Dendritic cell treated with granulocyte-macrophage colony-stimulating factor and Interleukin-4, amounts not matched to agents 40 ng/mL and 50 ng/mL, for 4 days (primary cell): Measurements from ENCODE around the gene LRRN2.

Source experiments
- H3K27ac Mint-ChIP-seq: one replicate; pipeline ENCODE4 v1.8.0; 2022; ENCODE audit warnings: mild to moderate bottlenecking, mixed read lengths
- H3K27me3 Mint-ChIP-seq: one replicate; pipeline ENCODE4 v1.8.0; 2022; ENCODE audit warnings: mild to moderate bottlenecking, mixed read lengths
- H3K36me3 Mint-ChIP-seq: one replicate; pipeline ENCODE4 v1.8.0; 2022; ENCODE audit warnings: low read depth, mixed read lengths
- H3K4me1 Mint-ChIP-seq: one replicate; pipeline ENCODE4 v1.8.0; 2022; ENCODE audit warnings: low read depth, mixed read lengths
- H3K4me3 Mint-ChIP-seq: one replicate; pipeline ENCODE4 v1.8.0; 2022; ENCODE audit warnings: mild to moderate bottlenecking, moderate library complexity, mixed read lengths
- H3K9me3 Mint-ChIP-seq: one replicate; pipeline ENCODE4 v1.8.0; 2022; ENCODE audit warnings: mixed read lengths
- intact Hi-C: fragments of 100-400 bp; cut with micrococcal nuclease; formaldehyde crosslinking; loops from one replicate; pipeline ENCODE4 v1.15.0; 2022

The LRRN2 gene

DNA sequence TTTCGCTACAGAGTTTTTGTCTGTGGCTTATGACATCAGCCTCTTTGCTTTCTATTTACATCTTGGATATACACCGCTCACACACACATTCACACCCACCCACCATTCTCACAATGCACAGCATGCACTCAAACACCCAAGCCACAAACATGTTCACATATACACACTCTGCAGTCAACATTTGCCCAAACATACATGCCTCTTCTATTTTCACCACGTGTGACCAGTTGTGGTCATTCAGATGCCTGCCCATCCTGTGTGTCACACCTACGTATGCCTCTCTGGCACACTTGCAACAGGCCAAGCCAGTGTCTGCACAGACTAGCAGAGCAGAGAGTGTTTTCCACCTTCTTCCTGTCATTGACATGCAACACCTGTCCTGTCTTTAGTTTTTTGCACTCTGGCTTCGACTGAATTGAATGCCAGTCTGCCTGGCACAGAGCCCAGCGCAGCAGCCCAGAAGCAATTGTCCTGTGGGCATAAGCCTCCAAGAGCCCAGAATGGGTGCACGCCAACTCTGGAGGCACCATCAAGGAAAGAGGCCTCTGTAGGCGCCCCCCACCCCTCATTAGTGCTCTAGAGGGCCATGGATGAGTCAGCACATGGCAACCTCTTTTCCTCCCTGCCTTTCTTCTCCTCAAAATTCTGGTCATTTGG lies 37.7 kb upstream of the LRRN2 start:
- intact Hi-C loops = no loop called here
- H3K4me1 Mint-ChIP-seq = no peaks in the 10 kb centered on the region
- H3K36me3 Mint-ChIP-seq = no peaks in the 10 kb centered on the region
- peaks cover 3% of the 10 kb centered on the region for H3K27me3 Mint-ChIP-seq
- no peak overlapping the region for H3K27ac Mint-ChIP-seq
- H3K9me3 Mint-ChIP-seq = no peaks in the 10 kb centered on the region
- no peak overlapping the region for H3K4me3 Mint-ChIP-seq

DNA sequence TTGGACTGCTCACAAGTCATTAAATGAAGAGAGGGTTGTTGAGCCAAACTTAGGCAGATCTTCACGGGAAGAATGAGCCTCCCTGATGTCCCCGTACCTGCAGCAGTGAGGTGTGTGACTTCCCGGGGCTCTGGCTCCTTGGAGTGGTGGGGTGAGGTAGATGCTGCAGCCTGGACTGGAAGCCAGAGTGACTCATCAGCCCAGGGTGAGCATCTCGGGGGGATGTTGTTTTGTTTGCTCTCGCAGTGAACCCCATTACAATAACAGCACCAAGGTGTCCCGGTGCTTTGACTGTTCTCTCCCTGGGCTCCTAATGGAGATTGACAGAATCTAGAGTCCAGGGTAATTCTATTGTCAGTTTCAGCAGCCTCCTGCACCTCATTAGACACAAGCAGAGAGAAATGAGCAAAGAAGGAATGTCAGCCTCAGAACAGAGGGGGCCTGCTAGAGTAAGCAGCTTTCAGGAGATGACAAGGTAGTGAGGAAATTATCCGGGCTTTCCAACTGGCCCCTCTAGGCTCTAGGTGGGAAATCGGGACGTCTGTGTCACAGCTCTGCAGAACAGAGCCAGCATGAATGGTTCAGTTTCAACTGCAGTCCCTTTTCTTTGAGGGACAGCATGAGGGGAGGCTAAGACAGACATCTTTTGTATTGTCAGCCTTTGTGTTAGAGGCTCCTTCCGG lies 36.0 kb upstream of the LRRN2 start:
- H3K27me3 Mint-ChIP-seq = peaks cover 1% of the 10 kb centered on the region
- no peak overlapping the region for H3K4me3 Mint-ChIP-seq
- H3K9me3 Mint-ChIP-seq = no peaks in the 10 kb centered on the region
- no peaks in the 10 kb centered on the region for H3K4me1 Mint-ChIP-seq
- H3K27ac Mint-ChIP-seq = no peak overlapping the region
- intact Hi-C loops = no loop called here
- no peaks in the 10 kb centered on the region for H3K36me3 Mint-ChIP-seq

DNA sequence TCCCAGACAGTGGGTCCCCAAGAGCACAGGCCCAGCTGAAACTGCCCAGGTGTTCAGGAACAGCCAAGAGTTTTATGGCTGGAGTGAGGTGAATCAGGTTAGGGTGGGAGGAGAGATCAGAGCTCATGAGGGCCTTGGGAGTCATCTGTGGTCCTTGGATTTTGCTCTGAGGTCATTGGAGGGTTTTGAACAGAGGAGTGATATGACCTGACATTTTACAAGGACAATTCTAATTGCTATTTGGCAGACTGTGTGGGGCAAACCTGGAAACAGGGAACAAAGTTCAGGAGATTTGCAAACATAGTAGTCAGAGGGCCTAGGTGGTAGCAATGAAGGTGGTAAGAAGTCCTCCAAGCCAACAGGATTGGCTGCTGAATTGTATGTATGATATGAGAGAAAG lies 31.1 kb upstream of the LRRN2 start:
- Mint-ChIP-seq H3K27ac (no peak overlapping the region), H3K36me3 (no peaks in the 10 kb centered on the region), H3K4me1 (no peaks in the 10 kb centered on the region), H3K9me3 (no peaks in the 10 kb centered on the region), H3K27me3 (peaks cover 20% of the 10 kb centered on the region), H3K4me3 (no peak overlapping the region)
- intact Hi-C loops = no loop called here

DNA sequence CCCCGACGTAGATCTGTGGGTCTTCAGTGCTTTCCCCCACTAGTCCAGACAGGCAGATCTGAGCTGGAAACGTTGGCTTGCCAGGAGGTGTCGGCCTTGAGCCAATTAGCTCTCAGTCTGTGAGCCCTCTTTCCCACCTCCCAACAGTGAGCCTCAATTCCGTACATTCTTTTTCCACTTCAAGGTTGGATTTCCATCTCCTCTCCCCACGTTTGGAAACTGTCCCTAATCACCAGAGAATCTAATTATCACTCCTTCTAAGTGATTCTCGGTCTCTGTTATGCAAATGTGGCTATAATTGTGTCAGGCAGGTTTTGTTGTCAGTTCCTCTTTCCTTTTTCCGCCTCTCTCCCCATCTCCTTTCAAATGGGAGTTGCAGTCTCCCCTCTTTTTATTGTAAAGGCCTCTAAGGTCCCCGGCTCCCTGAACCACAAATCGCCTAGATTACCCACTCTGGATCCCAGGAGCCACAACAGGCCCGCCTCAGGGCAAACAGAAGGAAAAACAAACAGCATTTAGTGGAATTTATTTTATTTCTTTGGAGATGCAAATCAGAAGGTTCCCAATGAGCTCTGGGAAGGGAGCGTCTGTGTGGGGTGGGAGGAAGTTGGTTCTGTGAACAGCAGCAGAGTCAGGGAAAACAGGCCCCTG lies 29.4 kb upstream of the LRRN2 start:
- H3K9me3 Mint-ChIP-seq = no peaks in the 10 kb centered on the region
- H3K27me3 Mint-ChIP-seq = peaks cover 35% of the 10 kb centered on the region
- no peaks in the 10 kb centered on the region for H3K4me1 Mint-ChIP-seq
- no peak overlapping the region for H3K27ac Mint-ChIP-seq
- intact Hi-C loops = no loop called here
- no peak overlapping the region for H3K4me3 Mint-ChIP-seq
- no peaks in the 10 kb centered on the region for H3K36me3 Mint-ChIP-seq

DNA sequence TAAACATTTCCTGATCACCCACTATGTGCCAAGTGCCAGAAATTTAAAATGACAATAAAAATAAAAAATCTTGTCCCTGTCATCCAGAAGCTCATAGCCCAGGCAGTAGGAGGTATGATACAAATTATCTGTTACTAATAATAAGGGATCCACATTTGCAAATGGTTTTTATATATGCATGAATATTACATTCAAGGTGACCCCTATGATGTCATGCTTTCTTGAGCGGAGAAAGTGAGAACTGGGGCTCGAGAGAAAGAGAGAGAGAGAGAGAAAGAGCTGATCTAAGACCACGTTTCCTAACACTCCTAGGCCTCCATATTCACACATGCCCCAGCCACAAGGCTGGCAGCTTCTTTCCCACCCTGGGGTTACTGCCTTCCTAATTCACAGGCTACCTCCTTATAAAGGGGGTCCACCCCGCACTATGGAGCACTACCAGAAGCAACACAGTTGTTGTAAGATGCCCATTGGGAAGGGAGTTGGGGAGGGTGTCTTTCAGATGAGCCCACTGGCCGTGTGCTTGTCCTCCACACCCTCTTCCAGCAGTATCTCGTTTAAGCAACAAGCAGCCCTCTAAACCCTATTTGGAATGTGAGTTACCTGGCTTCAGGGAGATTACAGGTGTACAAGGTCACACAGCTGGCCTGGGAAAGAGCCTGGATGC lies 28.8 kb upstream of the LRRN2 start:
- Mint-ChIP-seq H3K36me3 (no peaks in the 10 kb centered on the region), H3K4me1 (no peaks in the 10 kb centered on the region), H3K9me3 (no peaks in the 10 kb centered on the region), H3K27ac (no peak overlapping the region), H3K27me3 (peaks cover 36% of the 10 kb centered on the region), H3K4me3 (no peak overlapping the region)
- intact Hi-C loops = no loop called here

DNA sequence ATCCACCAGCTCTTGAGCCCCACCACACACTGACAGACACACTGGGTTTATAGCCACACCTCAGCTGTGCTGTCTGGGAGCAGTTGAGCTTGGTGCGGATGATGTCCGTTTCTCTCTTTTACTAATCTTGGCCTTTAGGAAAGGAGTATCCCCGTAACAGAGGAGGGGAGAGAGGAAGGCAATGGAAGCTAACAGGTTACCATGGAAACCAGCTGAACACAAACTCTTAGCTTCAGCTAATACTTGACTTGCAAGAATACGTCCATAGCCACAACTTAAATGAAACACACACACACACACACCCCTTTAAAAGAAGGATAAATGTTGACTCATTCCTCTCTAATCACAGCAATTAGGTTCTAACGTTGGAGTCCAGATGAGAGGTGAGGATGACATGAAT lies 28.0 kb upstream of the LRRN2 start:
- Mint-ChIP-seq H3K4me1 (no peaks in the 10 kb centered on the region), H3K27ac (no peak overlapping the region), H3K36me3 (no peaks in the 10 kb centered on the region), H3K9me3 (no peaks in the 10 kb centered on the region), H3K4me3 (no peak overlapping the region), H3K27me3 (peaks cover 35% of the 10 kb centered on the region)
- intact Hi-C loops = no loop called here

DNA sequence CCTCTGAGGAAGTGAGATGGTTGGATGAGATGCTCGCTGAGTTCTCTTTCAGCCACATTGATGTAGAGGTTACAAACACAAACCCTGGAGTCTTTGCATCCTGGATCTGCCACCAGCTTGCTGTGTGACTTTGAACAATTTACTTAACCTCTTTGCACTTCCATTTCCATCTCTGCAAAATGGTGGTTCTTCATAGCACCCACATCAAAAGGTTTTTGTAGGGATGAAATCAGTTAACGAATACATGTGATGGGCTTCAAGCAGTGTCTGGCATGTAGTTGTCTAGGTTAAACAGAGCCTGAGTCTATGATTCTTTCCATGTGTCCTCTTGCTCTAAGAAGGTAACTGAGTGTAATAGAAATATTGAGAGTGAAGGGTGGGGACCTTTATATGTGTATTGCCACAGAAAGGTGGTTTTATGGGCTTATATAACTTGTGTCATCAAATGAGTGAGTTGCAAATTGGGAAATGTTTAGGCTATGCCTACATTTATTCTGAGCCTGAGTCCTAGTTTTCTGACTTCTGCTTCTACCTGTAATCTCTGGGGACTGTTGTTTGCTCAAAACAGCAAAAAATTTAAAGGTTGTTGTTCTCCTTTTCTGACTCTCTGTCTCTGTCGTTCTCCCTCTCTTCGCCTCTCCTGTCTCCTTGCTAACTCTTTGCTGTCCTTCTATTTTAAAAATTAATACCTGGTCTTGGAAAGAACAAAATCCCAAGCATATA lies 27.3 kb upstream of the LRRN2 start:
- Mint-ChIP-seq H3K4me3 (no peak overlapping the region), H3K27me3 (peaks cover 35% of the 10 kb centered on the region), H3K27ac (no peak overlapping the region), H3K4me1 (no peaks in the 10 kb centered on the region), H3K9me3 (no peaks in the 10 kb centered on the region), H3K36me3 (no peaks in the 10 kb centered on the region)
- intact Hi-C loops = no loop called here

DNA sequence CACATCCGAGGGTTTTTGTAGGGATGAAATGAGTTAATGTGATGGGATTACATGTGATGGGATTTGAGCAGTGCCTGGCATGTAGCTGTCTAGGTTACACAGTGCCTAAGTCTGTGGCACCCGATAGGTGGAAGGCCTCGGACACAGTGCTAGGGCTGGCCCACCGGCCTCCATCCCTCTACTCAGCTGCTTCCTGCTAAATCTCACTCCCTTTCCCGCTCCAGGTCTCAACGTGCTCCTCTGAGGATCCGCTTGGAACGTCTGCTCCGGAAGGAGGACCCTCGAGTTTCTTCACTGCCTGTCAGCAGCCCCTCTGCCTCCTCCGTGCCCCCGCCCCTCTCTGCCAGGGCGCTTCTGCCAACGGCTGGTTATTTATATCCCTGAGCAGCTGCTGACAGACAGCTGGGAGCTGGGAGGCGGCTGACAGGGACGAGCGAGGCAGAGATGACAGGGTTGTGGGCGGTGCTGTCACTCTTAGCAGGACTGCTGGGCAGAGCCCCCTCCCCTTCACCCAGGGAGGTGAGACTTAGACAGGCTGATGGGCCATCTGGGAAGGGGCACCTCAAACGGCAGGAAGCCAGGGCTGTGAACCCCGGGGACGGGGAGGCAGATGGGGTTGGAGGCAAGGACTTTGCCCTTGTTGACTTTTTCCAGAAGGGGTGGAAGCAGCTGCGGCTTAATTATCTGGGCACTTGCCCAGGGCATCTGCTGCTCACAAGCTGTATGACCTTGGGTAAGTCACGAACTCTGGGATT lies 26.6 kb upstream of the LRRN2 start:
- Mint-ChIP-seq H3K27ac (no peak overlapping the region), H3K36me3 (no peaks in the 10 kb centered on the region), H3K4me1 (no peaks in the 10 kb centered on the region), H3K9me3 (no peaks in the 10 kb centered on the region), H3K27me3 (peaks cover 37% of the 10 kb centered on the region), H3K4me3 (no peak overlapping the region)
- intact Hi-C loops = no loop called here

DNA sequence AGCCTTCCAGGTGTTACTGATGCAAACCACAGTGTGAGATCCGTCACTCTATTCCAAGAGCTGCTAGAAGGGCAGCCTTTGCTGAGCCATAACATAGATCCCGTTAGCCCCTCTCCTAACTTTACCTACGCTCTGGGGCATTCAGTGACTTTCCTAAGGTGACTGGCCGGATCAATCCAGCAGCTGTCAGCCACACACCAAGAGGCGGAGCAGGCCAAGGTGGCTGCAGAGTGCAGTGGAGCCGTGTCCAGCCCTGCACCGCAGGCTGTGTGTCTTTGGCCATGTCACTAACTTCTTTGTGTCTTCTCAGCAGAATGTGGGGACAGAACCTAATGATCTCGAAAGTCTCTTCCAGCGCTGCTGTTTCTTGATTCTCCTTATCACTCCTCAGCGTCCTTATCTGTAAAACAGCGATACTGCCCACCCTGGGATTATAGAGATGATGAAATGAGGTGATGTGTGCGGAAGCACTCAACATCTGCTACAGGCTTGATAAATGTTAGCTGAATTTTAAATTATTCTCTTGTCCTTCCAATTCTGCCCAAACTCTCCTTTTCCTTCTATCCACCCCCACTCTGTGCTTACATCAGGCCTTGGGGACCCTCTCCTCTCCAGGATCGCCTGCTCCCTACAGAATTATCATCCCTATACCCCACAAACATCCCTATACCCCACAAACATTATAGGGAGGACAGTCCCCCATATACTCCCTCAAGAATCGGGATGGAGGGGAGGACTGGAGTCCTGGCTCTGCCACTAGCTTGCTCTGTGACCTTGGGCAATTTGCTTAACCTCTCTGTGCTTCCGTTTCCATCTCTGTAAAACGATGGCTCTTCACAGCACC lies 25.8 kb upstream of the LRRN2 start:
- no peak overlapping the region for H3K27ac Mint-ChIP-seq
- no peaks in the 10 kb centered on the region for H3K4me1 Mint-ChIP-seq
- H3K36me3 Mint-ChIP-seq = no peaks in the 10 kb centered on the region
- H3K9me3 Mint-ChIP-seq = no peaks in the 10 kb centered on the region
- H3K4me3 Mint-ChIP-seq = no peak overlapping the region
- intact Hi-C loops = no loop called here
- H3K27me3 Mint-ChIP-seq = peaks cover 37% of the 10 kb centered on the region

DNA sequence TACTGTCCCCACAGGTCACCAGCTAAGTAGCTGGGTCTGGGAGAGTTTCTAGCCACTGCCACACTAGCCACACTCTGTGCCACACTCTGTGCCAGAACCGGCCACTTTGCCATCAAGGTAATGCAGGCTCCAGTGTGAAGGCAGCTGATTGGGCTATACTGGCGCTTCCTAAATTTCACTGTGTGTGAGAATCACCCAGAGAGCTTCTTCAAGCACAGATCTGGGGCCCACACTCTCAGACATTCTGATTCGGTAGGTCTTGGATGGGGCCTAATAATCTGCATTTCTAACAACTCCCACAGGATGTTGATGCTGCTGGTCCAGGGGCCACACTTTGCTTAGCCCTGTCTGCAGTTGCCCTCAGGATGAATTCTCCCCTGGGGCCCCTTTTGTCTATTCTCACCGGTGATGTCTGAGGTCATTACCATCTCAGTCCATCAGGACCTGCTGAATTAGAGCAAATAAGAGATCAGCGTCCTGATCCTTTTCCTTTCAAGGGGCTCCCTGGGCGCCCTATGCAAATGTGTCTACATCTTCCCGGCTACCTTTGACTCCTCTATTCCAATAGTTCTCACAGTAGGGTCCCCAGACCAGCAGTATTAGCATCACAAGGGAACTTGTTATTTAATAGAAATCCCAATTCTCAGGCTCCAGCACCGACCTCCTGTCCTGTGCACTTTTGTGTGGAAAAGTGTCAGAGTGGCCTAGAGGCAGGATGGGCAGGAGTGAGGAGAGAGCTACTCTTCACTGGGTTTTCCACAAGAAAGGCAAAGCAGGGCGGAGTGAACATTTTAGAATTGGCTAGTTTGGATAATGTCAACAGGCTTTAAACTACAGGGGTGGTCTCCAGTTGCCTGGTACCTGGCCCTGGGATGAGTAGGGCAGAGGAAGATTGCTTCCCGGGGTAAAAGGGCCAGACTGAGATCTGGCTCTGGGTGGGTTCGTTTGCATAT lies 24.7 kb upstream of the LRRN2 start:
- no peaks in the 10 kb centered on the region for H3K4me1 Mint-ChIP-seq
- peaks cover 37% of the 10 kb centered on the region for H3K27me3 Mint-ChIP-seq
- intact Hi-C loops = no loop called here
- H3K4me3 Mint-ChIP-seq = no peak overlapping the region
- no peak overlapping the region for H3K27ac Mint-ChIP-seq
- H3K9me3 Mint-ChIP-seq = no peaks in the 10 kb centered on the region
- H3K36me3 Mint-ChIP-seq = no peaks in the 10 kb centered on the region

DNA sequence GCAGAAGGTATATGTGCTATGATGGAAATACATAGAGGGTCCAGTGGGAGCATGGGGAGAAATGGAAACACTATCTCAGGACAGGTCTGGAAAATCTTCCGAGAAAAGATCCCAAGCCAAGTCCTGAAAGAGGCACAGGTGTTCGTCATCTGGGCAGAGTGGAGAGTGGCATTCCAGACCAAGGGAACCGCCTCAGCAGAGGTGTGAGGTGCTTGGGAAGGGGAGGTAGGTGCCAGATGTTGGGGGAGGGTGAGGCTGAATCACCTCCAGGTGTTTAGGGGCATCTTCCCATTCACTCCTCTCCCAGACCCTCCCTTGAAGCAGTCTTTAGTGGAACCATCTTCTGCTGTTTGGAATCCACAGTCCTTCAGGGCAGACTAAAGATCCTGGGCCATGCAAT lies 23.5 kb upstream of the LRRN2 start:
- Mint-ChIP-seq H3K36me3 (no peaks in the 10 kb centered on the region), H3K27me3 (peaks cover 37% of the 10 kb centered on the region)

More for the DNA sequence above, 23.5 kb upstream of the LRRN2 start:
- intact Hi-C loops = no loop called here
- H3K4me3 Mint-ChIP-seq = no peak overlapping the region
- no peaks in the 10 kb centered on the region for H3K9me3 Mint-ChIP-seq
- no peak overlapping the region for H3K27ac Mint-ChIP-seq
- H3K4me1 Mint-ChIP-seq = peaks cover 4% of the 10 kb centered on the region
